NCI-H345 (cell line): ENCODE measurements around the gene HASPIN.

Source experiments
- DNase-seq: peaks from one replicate; lab custom pipeline; 2025; lab: John Stamatoyannopoulos, UW

The HASPIN gene

GRCh38 chr17:3723556-3724377, at the start of gene HASPIN:
HASPIN (plus strand) TSS chr17:3723903; CDS start chr17:3723936, 33 bp downstream.
- peak; percentile 89 for DNase-seq

GRCh38 chr17:3675886-3676285, 47.8 kb upstream of the HASPIN start:
- no peak for DNase-seq

GRCh38 chr17:3678095-3678820, 45.4 kb upstream of the HASPIN start:
- no peak for DNase-seq

GRCh38 chr17:3678821-3679530, 44.7 kb upstream of the HASPIN start:
- no peak for DNase-seq

GRCh38 chr17:3679531-3680126, 44.1 kb upstream of the HASPIN start:
- DNase-seq: no peak

- DNase-seq: no peak
Observed at GRCh38 chr17:3681057-3681456, 42.6 kb upstream of the HASPIN start.

- DNase-seq: no peak
Observed at GRCh38 chr17:3681565-3681964, 42.1 kb upstream of the HASPIN start.

- DNase-seq: no peak
Observed at GRCh38 chr17:3682033-3682432, 41.7 kb upstream of the HASPIN start.

- no peak for DNase-seq
Observed at GRCh38 chr17:3683054-3683511, 40.6 kb upstream of the HASPIN start.

- DNase-seq: no peak
Observed at GRCh38 chr17:3685174-3685573, 38.5 kb upstream of the HASPIN start.

GRCh38 chr17:3688027-3688553, 35.6 kb upstream of the HASPIN start:
- no peak for DNase-seq

- no peak for DNase-seq
Observed at GRCh38 chr17:3688852-3689261, 34.8 kb upstream of the HASPIN start.

GRCh38 chr17:3689262-3690093, 34.2 kb upstream of the HASPIN start:
- DNase-seq: no peak

- DNase-seq: no peak
Observed at GRCh38 chr17:3690094-3690715, 33.5 kb upstream of the HASPIN start.

GRCh38 chr17:3691617-3692067, 32.1 kb upstream of the HASPIN start:
- no peak for DNase-seq

- no peak for DNase-seq
Observed at GRCh38 chr17:3692346-3692745, 31.4 kb upstream of the HASPIN start.

GRCh38 chr17:3693141-3693540, 30.6 kb upstream of the HASPIN start:
- DNase-seq: no peak

GRCh38 chr17:3693829-3694231, 29.9 kb upstream of the HASPIN start:
- DNase-seq: no peak

GRCh38 chr17:3695129-3695722, 28.5 kb upstream of the HASPIN start:
- DNase-seq: no peak
